ENCODE results near the gene LSM2. TPM values are rescaled to one million over a fixed set of nuclear protein-coding genes. Genes with fewer than 3 reads are reported as not detected.
"Not testable (repeated sequence)": the region's sequence is repeated elsewhere in the genome, so short reads cannot be mapped to it uniquely, and the experiment has no call there.

The LSM2 gene
- total RNA-seq, 1 experiment from 2014 or later, result 93.6 TPM

GRCh38 chr6:31797588-31797987, 9.2 kb downstream of the LSM2 start:
- DNase-seq (ENCODE audit: low spot score), result no peak

GRCh38 chr6:31796993-31797385, 9.8 kb downstream of the LSM2 start:
- no peak for DNase-seq (ENCODE audit: low spot score)

GRCh38 chr6:31795616-31796298, 11.0 kb downstream of the LSM2 start, which contains the start of gene VARS1:
VARS1 (minus strand) TSS chr6:31795752; CDS start chr6:31795217, 535 bp downstream.
- peak; percentile 92 for DNase-seq (ENCODE audit: low spot score)

- DNase-seq (ENCODE audit: low spot score), result peak; percentile 70
Observed at GRCh38 chr6:31794866-31795615, 11.7 kb downstream of the LSM2 start.

- DNase-seq (ENCODE audit: low spot score), result peak; percentile 59
Observed at GRCh38 chr6:31794294-31794865, 12.4 kb downstream of the LSM2 start.

GRCh38 chr6:31793927-31794245, 12.9 kb downstream of the LSM2 start:
- not testable (repeated sequence) for DNase-seq (ENCODE audit: low spot score)

- DNase-seq (ENCODE audit: low spot score), result peak; percentile 89
Observed at GRCh38 chr6:31792761-31793171, 14.0 kb downstream of the LSM2 start.

- no peak for DNase-seq (ENCODE audit: low spot score)
Observed at GRCh38 chr6:31792090-31792374, 14.7 kb downstream of the LSM2 start.

GRCh38 chr6:31791324-31792089, 15.3 kb downstream of the LSM2 start:
- peak; percentile 67 for DNase-seq (ENCODE audit: low spot score)

- DNase-seq (ENCODE audit: low spot score), result no peak
Observed at GRCh38 chr6:31785475-31785874, 21.3 kb downstream of the LSM2 start.

- no peak for DNase-seq (ENCODE audit: low spot score)
Observed at GRCh38 chr6:31784098-31784925, 22.5 kb downstream of the LSM2 start.

- no peak for DNase-seq (ENCODE audit: low spot score)
Observed at GRCh38 chr6:31782126-31782855, 24.5 kb downstream of the LSM2 start.

- no peak for DNase-seq (ENCODE audit: low spot score)
Observed at GRCh38 chr6:31781244-31782125, 25.3 kb downstream of the LSM2 start.

GRCh38 chr6:31780507-31781243, 26.1 kb downstream of the LSM2 start:
- DNase-seq (ENCODE audit: low spot score), result no peak

- DNase-seq (ENCODE audit: low spot score), result no peak
Observed at GRCh38 chr6:31779908-31780307, 26.9 kb downstream of the LSM2 start.

- no peak for DNase-seq (ENCODE audit: low spot score)
Observed at GRCh38 chr6:31778999-31779885, 27.5 kb downstream of the LSM2 start.

GRCh38 chr6:31778193-31778592, 28.6 kb downstream of the LSM2 start:
- DNase-seq (ENCODE audit: low spot score), result no peak

GRCh38 chr6:31777667-31778050, 29.1 kb downstream of the LSM2 start:
- DNase-seq (ENCODE audit: low spot score), result no peak
